G401 (cell line): ENCODE data around the gene MSANTD3. TPM values are rescaled to one million over a fixed set of nuclear protein-coding genes. Genes with fewer than 3 reads are reported as not detected.

Source experiments
- DNase-seq: peaks from one replicate; pipeline ENCODE4 v3.0.0-alpha.2; 2015; ENCODE audit warnings: low spot score
- in situ Hi-C: cut with HindIII; loops from 2 replicates; pipeline ENCODE4 v1.10.0; 2016; ENCODE audit warnings: low sequenced_read_pairs, mixed read lengths
- total RNA-seq: library from RNA; depleted of rRNA; stranded (reverse); fragments of >200 nt; shearing (Covaris generic); gene quantifications from 2 replicates; pipeline ENCODE4 v1.2.3, GENCODE V29; 2014; rRNA removed

The MSANTD3 gene
- total RNA-seq, 1 experiment from 2014 or later: 63.5 TPM

- no peak for DNase-seq
- in situ Hi-C loops: no loop called here
Observed at GRCh38 chr9:100488177-100488576, 61.2 kb downstream of the MSANTD3 start.

DNA sequence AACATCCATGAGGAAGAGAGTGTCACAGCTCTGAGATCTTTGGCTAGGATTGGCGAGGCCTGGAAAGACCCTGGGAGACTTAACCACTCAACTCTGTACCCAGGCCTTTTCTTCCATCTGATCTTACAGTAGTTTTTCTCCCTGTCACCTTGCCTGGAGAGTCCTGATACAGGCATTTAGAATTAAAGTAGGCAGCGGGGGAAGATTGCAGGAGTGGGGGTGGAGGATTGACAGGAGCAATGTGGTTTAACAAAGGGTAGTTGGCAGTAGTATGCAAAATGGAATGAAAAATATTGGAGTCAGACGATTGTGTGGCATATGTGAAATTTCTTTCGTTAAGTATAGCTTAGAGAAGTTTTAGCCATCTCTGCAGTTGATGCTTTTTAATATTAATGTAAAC is 62.9 kb downstream of the MSANTD3 start:
- in situ Hi-C loops: no loop called here

GRCh38 chr9:100492952-100493351 is 66.0 kb downstream of the MSANTD3 start:
- in situ Hi-C loops: no loop called here
- DNase-seq: no peak

More for the DNA sequence above, 62.9 kb downstream of the MSANTD3 start:
- no peak for DNase-seq

DNA sequence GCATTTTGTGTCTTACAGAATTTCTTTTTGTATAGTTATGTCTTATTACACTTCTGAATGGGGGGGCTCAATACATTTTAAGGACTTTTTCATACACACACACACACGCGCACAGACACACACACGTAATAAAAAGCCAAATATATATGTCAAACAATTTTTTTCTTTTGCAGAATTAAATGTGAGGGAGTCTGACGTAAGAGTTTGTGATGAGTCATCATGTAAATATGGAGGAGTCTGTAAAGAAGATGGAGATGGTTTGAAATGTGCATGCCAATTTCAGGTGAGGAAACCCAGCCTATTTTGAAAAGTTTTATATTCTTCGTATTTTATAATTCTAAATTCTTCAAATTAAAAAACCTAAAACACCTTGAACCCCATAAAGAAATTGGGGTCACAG is 71.6 kb downstream of the MSANTD3 start:
- in situ Hi-C loops: no loop called here
- DNase-seq: no peak

- in situ Hi-C loops: no loop called here
Observed at GRCh38 chr9:100499460-100499859, 72.5 kb downstream of the MSANTD3 start.

DNA sequence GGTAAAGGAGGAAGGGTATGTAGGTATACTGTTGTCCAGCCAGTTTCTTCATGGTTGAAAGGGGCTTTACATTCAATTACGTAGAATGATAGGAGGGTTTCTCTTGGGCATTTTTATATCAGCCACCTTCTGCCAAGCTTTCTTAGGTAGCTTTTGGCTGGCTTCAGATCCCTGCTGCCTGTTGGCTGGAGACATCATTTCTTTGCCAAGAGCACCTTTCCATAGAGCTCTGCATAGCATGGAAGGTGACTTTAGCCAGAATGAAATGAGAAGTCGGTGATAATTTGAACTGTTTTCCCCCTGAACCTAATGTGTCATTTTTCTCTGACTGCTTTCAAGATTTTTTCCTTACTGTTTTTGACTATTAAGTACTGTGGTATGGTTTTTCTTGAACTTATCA is 72.9 kb downstream of the MSANTD3 start:
- in situ Hi-C loops: no loop called here
- peak; percentile 82 for DNase-seq

More at GRCh38 chr9:100499460-100499859, 72.5 kb downstream of the MSANTD3 start:
- no peak for DNase-seq

Other genes starting within 250 kb of the MSANTD3 start
- 81.3 and 87.3 TPM in 2 replicates for gene TEX10, start 74.2 kb upstream of the MSANTD3 start, total RNA-seq
- 11.8 and 24.6 TPM in 2 replicates for gene TMEFF1, start 46.0 kb downstream of the MSANTD3 start, total RNA-seq
- gene CAVIN4, start 150.9 kb downstream of the MSANTD3 start, total RNA-seq: 0.49 and 0.68 TPM in 2 replicates